Neutrophil (primary cell): Measurements from ENCODE around the gene ATXN7.

Experiments
- H3K27ac ChIP-seq: fragments of 200-600 bp; sonication (generic); 2 replicates; pipeline ENCODE4 v1.5.1; 2016; ENCODE audit warnings: mild to moderate bottlenecking, moderate library complexity
- H3K27me3 ChIP-seq: fragments of 200-600 bp; sonication (generic); 2 replicates; pipeline ENCODE4 v1.6.0; 2016; ENCODE audit warnings: mild to moderate bottlenecking
- H3K36me3 ChIP-seq: fragments of 200-600 bp; sonication (generic); 2 replicates; pipeline ENCODE4 v1.5.1; 2017
- H3K4me1 ChIP-seq, 2 experiments: fragments of 200-600 bp in 1 of 2; sonication (generic) in 1 of 2; 1 replicate in 1 of 2; 2 replicates in 1 of 2; pipeline versions ENCODE4 v1.5.1 to v1.6.1; 2013 to 2016; ENCODE audit warnings: low read depth in 1 of 2, low read length in 1 of 2, mild to moderate bottlenecking in 1 of 2, moderate library complexity in 1 of 2; ENCODE audit not compliant: control insufficient read depth in 1 of 2, insufficient read depth in 1 of 2
- H3K4me3 ChIP-seq, 2 experiments: fragments of 200-600 bp in 1 of 2; sonication (generic) in 1 of 2; 1 replicate in 1 of 2; 2 replicates in 1 of 2; pipeline ENCODE4 v1.5.1; 2013 to 2016; ENCODE audit warnings: low read depth in 1 of 2, low read length in 1 of 2, mild to moderate bottlenecking in 1 of 2, moderate library complexity in 1 of 2
- H3K9me3 ChIP-seq: fragments of 200-600 bp; sonication (generic); 2 replicates; pipeline ENCODE4 v1.5.1; 2016
- CTCF ChIP-seq: fragments of 200-600 bp; sonication (generic); IDR thresholded peaks from 2 replicates; pipeline ENCODE4 v1.5.1; 2016; ENCODE audit warnings: antibody characterized with exemption

ATXN7 gene

DNA sequence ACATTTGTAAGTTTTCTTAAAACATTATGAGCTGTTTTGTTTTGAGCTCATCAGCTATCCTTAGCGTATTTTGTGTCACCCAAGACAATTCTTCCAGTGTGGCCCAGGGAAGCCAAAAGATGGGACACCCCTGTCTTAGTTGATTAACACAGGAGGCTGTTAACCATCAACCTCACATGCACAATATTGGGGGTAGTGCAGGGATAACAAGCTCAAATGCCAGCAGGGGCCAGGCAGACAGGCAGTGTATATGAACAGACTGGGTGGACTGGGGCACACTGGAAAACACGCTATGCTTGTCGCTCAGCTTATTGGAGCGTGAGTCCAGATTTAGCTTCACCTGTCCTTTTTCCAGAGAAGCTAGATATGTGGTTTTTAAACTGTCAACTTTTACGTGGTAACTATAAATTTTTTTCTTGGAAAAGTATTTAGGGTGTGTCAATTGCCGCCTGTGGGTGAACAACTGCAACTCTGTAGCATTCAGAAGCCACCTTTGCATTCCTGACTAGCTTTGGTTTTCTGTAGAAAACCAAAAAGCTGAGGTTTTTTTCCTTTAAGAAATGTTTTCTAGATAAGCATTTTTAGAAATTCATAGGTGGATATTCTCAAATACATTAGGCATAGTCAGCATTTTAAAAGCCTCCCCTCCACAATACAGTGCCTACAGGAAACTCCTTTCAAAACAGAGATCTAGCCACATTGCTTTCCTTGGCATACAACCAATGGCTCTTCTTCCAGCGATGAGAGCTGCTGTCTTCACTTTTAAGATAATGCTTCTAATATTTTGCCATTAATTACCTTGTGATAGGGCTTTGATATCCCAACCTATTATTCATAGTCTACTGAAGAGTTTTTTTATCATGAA, 145.1 kb downstream of the ATXN7 start:
- no peak for TF ChIP-seq CTCF
- peak overlapping the region; percentile 32 for H3K27ac ChIP-seq

DNA sequence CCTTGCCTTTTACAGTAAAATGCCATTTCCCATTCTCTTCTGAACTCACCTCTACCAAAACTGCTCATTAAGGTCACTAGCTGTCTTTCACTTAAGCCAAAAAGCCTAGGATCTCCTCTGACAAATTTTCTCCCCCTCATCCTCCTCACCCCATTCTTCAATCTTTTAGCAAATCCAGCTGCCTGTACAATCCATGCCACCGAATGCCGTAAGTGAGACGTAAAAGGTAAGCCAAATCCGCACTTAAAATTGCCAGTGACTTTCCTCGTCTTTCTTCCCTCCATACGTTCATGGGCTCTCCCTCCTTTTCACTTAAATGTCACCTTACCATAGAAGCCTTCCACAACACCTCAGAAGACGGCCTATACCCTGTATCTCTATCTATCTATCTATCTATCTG, 145.9 kb downstream of the ATXN7 start:
- H3K27ac ChIP-seq, result peak overlapping the region; percentile 28
- no peak overlapping the region for H3K4me3 ChIP-seq
- H3K4me1 ChIP-seq, result no peaks in the 10 kb centered on the region
- peaks cover 8% of the 10 kb centered on the region for H3K9me3 ChIP-seq
- TF ChIP-seq CTCF, result no peak
- H3K27me3 ChIP-seq, result no peaks in the 10 kb centered on the region
- peaks cover 100% of the 10 kb centered on the region for H3K36me3 ChIP-seq

More for the DNA sequence above, 145.1 kb downstream of the ATXN7 start:
- no peak overlapping the region for H3K4me3 ChIP-seq
- no peaks in the 10 kb centered on the region for H3K27me3 ChIP-seq
- no peaks in the 10 kb centered on the region for H3K4me1 ChIP-seq
- H3K36me3 ChIP-seq, result peaks cover 96% of the 10 kb centered on the region
- H3K9me3 ChIP-seq, result peaks cover 8% of the 10 kb centered on the region

DNA sequence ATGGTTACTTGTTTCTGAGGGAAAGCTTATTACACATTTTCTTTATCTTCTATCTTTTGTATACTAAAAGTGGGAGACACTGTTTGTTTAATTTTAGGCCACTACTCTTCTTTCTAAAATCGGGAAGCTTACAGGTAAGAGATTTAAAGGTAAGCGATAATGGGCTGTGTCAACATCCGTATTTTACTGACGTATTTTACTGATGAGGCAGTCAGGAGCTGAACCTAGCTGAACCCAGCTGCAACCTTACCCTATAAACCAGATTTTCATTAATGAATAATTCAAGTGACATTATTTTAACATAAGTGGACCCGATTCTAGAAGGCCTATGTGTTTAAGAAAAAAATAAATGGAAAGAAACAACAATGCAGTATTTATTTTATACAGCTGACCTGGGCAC, 146.5 kb downstream of the ATXN7 start:
- Histone ChIP-seq H3K36me3 (peaks cover 100% of the 10 kb centered on the region), H3K9me3 (peaks cover 8% of the 10 kb centered on the region), H3K4me1 (no peaks in the 10 kb centered on the region), H3K27ac (peak overlapping the region; percentile 28), H3K4me3 (no peak overlapping the region), H3K27me3 (no peaks in the 10 kb centered on the region)
- no peak for TF ChIP-seq CTCF

GRCh38 chr3:64011685-64012084, 148.0 kb downstream of the ATXN7 start:
- H3K4me3 ChIP-seq, result no peak overlapping the region
- H3K4me1 ChIP-seq, result no peaks in the 10 kb centered on the region
- H3K27me3 ChIP-seq, result no peaks in the 10 kb centered on the region
- H3K27ac ChIP-seq, result no peak overlapping the region
- H3K9me3 ChIP-seq, result no peaks in the 10 kb centered on the region
- TF ChIP-seq CTCF, result no peak
- H3K36me3 ChIP-seq, result peaks cover 100% of the 10 kb centered on the region

DNA sequence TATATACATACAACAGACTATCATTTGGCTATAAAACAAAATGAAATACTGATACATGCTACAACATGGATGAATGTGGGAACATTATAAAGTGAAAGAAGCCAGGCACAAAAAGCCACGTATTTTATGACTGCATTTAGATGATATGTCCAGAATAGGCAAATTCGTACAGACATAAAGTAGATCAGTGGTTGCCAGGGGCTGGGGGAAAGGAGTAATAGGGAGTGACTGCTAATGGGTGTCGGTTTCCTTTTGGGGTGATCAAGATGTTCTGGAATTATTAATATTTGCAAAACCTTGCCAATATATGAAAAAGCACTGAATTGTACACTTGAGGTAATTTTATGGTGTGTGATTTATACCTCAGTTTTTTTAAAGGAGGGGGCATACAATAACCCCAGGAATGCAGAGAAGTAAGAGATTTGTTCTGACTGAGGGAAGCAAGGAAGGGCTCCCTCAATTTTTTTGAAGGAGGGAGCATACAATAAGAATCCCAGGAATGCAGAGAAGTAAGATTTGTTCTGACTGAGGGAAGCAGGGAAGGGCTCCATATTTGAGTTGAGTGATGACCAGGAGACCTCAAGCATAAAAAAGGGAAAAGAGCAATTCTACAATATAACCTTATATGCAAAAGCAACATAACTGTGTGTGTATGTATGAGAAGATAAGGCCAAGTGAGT, 153.4 kb downstream of the ATXN7 start:
- peaks cover 93% of the 10 kb centered on the region for H3K36me3 ChIP-seq
- H3K4me3 ChIP-seq, result no peak overlapping the region
- H3K27me3 ChIP-seq, result no peaks in the 10 kb centered on the region
- no peak overlapping the region for H3K27ac ChIP-seq
- no peak for TF ChIP-seq CTCF
- peaks cover 8 to 14% of the 10 kb centered on the region in 2 experiments for H3K4me1 ChIP-seq
- no peaks in the 10 kb centered on the region for H3K9me3 ChIP-seq
